Measurements from ENCODE around the gene MTCL3.
"Not testable (repeated sequence)": the region's sequence is repeated elsewhere in the genome, so short reads cannot be mapped to it uniquely, and the experiment has no call there.

Gene MTCL3

DNA sequence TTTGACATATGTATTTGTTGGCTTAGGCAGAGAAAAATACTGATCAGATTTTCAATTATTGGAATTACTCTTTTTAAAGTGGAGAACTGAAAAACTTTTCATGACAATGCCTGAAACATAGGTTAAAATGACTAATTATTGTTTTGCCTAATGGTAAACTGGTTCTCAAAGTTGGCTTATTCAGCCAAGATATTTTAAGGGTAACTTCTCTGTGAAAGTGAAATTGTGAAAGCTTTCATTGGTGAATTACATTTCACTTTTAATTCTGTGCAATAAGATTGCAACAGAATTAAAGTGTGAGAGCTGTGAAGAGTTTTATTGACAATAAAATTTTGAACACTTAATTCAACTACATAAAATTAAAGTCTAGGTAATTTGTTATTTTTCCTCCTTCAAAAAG, 84.5 kb downstream of the MTCL3 start:
- no peak for DNase-seq (ENCODE audit: low read depth)
- TF ChIP-seq, protein P1, sequence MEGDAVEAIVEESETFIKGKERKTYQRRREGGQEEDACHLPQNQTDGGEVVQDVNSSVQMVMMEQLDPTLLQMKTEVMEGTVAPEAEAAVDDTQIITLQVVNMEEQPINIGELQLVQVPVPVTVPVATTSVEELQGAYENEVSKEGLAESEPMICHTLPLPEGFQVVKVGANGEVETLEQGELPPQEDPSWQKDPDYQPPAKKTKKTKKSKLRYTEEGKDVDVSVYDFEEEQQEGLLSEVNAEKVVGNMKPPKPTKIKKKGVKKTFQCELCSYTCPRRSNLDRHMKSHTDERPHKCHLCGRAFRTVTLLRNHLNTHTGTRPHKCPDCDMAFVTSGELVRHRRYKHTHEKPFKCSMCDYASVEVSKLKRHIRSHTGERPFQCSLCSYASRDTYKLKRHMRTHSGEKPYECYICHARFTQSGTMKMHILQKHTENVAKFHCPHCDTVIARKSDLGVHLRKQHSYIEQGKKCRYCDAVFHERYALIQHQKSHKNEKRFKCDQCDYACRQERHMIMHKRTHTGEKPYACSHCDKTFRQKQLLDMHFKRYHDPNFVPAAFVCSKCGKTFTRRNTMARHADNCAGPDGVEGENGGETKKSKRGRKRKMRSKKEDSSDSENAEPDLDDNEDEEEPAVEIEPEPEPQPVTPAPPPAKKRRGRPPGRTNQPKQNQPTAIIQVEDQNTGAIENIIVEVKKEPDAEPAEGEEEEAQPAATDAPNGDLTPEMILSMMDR (conservative IDR thresholded peaks at IDR 0.05; ENCODE audit: low read length) = no peak
- no peak overlapping the region for H3K4me3 ChIP-seq (ENCODE audit: low read length)

DNA sequence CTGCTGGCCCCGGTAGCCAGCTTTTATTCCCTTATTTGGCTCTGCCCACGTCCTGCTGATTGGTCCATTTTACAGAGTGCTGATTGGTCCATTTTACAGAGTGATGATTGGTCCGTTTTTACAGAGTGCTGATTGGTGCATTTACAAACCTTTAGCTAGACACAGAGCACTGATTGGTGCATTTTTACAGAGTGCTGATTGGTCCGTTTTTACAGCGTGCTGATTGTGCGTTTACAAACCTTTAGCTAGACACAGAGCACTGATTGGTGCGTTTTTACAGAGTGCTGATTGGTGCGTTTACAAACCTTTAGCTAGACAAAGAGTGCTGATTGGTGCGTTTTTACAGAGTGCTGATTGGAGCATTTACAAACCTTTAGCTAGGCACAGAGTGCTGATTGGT, 90.6 kb downstream of the MTCL3 start:
- not testable (repeated sequence) for DNase-seq (ENCODE audit: low read depth); H3K4me3 ChIP-seq (ENCODE audit: low read length)

DNA sequence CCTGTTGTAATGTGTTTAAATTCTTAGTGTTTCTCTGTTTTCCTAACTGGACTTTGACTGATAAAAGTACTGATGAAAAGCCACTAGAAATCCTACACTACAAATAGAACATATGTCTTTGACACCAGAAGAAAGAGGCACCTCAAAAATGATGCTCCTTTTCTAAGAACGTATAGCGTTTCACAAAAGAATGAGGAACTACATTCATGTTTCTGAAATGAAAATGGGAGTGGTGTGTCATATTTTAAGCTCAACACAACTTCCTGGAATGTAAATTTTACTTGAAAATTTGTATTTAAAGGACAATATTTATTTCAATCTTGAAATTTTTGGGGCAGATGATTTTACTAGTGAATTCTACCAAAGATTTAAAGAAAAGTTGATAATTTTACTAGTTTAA, 95.2 kb downstream of the MTCL3 start:
- DNase-seq (ENCODE audit: low read depth) = no peak

More for the DNA sequence above, 95.2 kb downstream of the MTCL3 start:
- H3K4me3 ChIP-seq (ENCODE audit: low read length) = no peak overlapping the region
- TF ChIP-seq, protein P1 (conservative IDR thresholded peaks at IDR 0.05; ENCODE audit: low read length) = no peak

Data from AG10803 (cell line).